GM10248 (cell line): Measurements from ENCODE around the gene RPH3AL.

Experiments used
- CTCF ChIA-PET: fragments of 300-600 bp; sonication (Branson Sonifier 250); formaldehyde crosslinking; extraction: SDS; loops from one replicate; lab custom pipeline; 2021; ENCODE audit warnings: antibody characterized with exemption; lab: Yijun Ruan, JAX
- POLR2A ChIA-PET: fragments of 350-650 bp; sonication (Branson Sonifier 250); formaldehyde crosslinking; extraction: SDS; loops from one replicate; lab custom pipeline; 2020; ENCODE audit warnings: antibody characterized with exemption; lab: Yijun Ruan, JAX
- DNase-seq: peaks from one replicate; pipeline ENCODE4 v3.0.0; 2012; ENCODE audit errors: extremely low spot score
- TF ChIP-seq, protein P1 (sequence below): IDR thresholded peaks from 2 replicates; pipeline ENCODE4 v1.5.1; 2012; ENCODE audit warnings: mild to moderate bottlenecking, low read depth; ENCODE audit errors: extremely low read depth, missing control alignments, control extremely low read depth

The RPH3AL gene, protein sequence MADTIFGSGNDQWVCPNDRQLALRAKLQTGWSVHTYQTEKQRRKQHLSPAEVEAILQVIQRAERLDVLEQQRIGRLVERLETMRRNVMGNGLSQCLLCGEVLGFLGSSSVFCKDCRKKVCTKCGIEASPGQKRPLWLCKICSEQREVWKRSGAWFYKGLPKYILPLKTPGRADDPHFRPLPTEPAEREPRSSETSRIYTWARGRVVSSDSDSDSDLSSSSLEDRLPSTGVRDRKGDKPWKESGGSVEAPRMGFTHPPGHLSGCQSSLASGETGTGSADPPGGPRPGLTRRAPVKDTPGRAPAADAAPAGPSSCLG

DNA sequence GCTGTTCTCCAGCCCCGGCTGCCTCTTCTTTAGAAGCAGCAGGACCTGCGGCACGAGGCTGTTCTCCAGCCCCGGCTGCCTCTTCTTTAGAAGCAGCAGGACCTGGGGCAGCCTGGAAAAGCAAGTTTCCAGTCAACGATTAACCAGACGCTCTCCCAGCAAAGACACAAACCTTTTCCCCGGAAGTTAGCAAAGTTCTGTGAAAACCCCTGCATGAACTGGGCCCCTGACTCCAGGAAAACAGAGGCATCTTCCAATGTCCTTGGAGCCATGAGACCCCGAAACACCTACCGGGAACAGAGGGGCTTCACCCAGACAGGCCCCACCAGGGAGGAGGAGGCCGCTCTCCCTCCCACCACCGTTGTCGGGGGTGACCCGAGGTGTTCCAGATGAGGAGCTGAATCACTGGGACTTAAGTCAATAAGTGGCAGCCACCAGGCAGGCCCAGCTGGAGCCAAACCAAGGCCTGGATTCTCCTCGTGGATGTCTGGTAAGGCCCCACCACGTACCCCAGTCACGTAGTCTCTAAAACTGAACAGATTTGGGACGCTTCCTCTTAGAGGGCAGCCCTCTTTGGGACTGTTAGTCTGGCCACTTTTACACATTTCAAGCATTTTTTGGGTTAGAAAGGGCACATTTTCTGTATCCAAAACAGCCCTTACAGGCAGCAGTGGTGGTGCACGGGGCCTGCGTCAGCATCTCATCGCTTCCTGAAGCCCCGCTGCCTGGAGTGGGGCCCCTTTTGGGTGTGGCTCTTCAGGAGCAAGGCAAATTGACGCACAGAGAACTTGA, at the start of gene RPH3AL:
Gene RPH3AL, minus strand, starts transcription at position 387 of the 792 bp plus-strand sequence. CDS start 25,264 bp downstream, outside the sequence.
- no peak for DNase-seq
- POLR2A ChIA-PET, result no interaction called here
- TF ChIP-seq, protein P1, sequence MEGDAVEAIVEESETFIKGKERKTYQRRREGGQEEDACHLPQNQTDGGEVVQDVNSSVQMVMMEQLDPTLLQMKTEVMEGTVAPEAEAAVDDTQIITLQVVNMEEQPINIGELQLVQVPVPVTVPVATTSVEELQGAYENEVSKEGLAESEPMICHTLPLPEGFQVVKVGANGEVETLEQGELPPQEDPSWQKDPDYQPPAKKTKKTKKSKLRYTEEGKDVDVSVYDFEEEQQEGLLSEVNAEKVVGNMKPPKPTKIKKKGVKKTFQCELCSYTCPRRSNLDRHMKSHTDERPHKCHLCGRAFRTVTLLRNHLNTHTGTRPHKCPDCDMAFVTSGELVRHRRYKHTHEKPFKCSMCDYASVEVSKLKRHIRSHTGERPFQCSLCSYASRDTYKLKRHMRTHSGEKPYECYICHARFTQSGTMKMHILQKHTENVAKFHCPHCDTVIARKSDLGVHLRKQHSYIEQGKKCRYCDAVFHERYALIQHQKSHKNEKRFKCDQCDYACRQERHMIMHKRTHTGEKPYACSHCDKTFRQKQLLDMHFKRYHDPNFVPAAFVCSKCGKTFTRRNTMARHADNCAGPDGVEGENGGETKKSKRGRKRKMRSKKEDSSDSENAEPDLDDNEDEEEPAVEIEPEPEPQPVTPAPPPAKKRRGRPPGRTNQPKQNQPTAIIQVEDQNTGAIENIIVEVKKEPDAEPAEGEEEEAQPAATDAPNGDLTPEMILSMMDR, result no peak
- CTCF ChIA-PET, result no interaction called here

DNA sequence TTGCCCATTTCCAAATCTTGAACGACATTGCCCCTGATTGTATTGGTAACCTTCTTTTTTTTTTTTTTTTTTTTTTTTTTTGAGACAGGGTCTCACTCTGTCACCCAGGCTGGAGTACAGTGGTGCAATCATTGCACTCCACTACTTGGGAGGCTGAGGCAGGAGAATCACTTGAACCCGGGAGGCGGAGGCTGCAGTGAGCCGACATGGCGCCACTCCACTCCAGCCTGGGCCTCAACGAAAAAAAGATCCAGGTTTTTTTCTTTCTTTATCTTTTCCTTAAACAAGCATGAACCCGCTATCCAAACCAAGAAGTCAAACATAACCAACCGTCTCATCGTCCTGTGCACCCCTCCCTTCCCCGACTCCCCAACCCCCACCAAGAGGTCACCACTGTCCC, 47.6 kb upstream of the RPH3AL start:
- POLR2A ChIA-PET, result no interaction called here
- CTCF ChIA-PET, result no interaction called here
- DNase-seq, result no peak
- TF ChIP-seq, protein P1, result no peak

DNA sequence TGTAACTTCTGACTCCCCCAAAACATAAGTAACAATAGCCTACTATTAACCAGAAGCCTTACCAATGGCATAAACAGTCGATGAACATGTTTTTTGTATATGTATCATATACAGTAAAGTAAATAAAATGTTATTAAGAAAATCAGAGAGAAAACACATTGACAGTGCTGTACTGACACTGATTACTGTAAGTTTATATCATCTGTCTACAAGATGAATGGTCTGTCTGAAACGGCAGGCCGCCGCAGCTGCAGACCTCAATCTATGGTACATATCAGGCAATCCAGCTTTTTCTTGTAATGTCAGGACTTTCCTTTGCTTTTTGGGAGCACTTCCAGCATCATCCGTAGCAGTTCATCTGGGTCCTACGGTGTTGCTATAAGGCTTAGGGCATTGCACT, 44.2 kb upstream of the RPH3AL start:
- ChIA-PET CTCF (no interaction called here), POLR2A (interaction anchor here (0.6 kb wide), 1 partner anchor 302 kb away, joined by 4 read pairs; no protein-coding TSS in a partner anchor)
- TF ChIP-seq, protein P1, result no peak
- no peak for DNase-seq

DNA sequence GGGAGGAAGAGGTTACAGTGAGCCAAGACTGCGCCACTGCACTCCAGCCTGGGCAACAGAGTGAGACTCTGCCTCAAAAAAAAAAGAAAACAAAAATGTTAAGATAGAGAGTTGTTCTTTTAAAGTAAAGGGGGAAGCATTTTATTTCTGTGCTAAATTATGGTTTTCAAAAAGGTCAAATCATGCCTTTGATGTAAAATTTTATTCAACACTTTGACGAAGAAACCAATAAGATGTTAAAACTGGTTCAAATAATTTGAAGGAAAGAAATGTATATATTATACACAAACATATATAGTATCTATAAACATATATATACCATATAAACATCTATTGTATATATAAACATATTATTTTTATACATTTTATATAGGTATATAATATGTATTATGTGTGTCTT, 43.4 kb upstream of the RPH3AL start:
- POLR2A ChIA-PET, result no interaction called here
- CTCF ChIA-PET, result no interaction called here
- no peak for DNase-seq
- TF ChIP-seq, protein P1, result no peak

DNA sequence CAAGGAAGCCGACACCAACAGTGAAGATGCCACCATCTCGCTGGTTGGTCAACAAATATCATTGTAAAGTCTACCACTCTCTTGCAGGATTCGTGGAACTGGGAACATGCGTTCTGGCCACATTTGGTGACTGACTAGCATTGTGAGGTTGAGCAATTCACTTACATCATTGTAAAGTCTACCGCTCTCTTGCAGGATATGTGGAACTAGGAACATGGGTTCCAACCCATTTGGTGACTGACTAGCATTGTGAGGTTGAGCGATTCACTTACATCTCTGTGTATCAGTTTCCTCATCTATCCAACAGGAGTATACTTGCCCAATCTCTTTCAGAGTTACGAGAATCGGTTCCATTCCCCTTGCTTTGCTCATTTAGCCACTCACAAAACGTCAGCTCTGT, 42.6 kb upstream of the RPH3AL start:
- ChIA-PET CTCF (interaction anchor here (1.6 kb wide), 1 partner anchor 11 kb away, joined by 5 read pairs; no protein-coding TSS in a partner anchor), POLR2A (no interaction called here)
- no peak for DNase-seq
- TF ChIP-seq, protein P1, result no peak

DNA sequence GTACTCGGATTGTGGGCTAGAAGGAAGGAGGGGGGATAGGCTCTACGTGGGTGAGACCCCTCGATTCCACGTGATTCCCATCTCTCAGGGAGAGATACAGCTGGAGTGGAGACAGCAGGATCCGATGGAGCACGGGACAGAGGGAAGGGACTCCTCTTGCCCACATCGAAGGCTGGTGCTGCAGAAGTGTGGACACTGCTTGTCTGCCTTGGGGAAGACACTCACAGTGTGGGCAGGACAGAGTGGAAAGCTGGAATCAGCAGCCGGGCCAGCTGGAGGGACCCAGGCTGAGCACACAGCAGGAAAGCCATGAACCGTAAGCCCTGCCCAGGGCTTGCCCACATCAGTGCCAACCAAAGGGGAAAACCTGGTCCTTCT, 42.1 kb upstream of the RPH3AL start:
- TF ChIP-seq, protein P1, result no peak
- ChIA-PET CTCF (interaction anchor here (1.6 kb wide), 1 partner anchor 11 kb away, joined by 5 read pairs; no protein-coding TSS in a partner anchor), POLR2A (no interaction called here)
- DNase-seq, result no peak
